H1 (cell line): ENCODE measurements around the gene APOBEC3H. TPM values are rescaled to one million over a fixed set of nuclear protein-coding genes. Genes with fewer than 3 reads are reported as not detected.
A peak's percentile ranks its signal among the peaks of the same experiment; 100 is the strongest.

Experiments used
- CTCF ChIA-PET: fragments of 300-600 bp; sonication (Branson Sonifier 250); formaldehyde crosslinking; loops from one replicate; lab custom pipeline; 2021; ENCODE audit not compliant: partially characterized antibody; lab: Charles Lee
- POLR2A ChIA-PET: fragments of 300-600 bp; sonication (Branson Sonifier 250); formaldehyde crosslinking; loops from one replicate; lab custom pipeline; 2021; ENCODE audit warnings: inconsistent platforms; ENCODE audit not compliant: partially characterized antibody; lab: Charles Lee
- DNase-seq, 2 experiments: peaks; one replicate each; pipeline versions ENCODE4 v3.0.0 to v3.0.0-alpha.2; 2010 to 2022; ENCODE audit warnings: low spot score in 2 of 2, low read depth in 1 of 2, mixed read lengths in 1 of 2
- FAIRE-seq: peaks from 2 replicates; lab custom pipeline; 2011; peaks lifted over from hg19 to GRCh38; lab: Jason Lieb, UNC
- H2AFZ ChIP-seq: 2 replicates; pipeline ENCODE4 v1.8.1; 2012; ENCODE audit warnings: low read length, inconsistent platforms
- H2AK5ac ChIP-seq: 2 replicates; pipeline ENCODE4 v1.6.1; 2013; ENCODE audit warnings: low read depth, low read length
- H2BK120ac ChIP-seq: replicated peaks from 2 replicates; pipeline ENCODE3; 2013; ENCODE audit warnings: low read depth, low read length, inconsistent platforms
- H2BK12ac ChIP-seq: 2 replicates; pipeline ENCODE4 v1.6.1; 2013; ENCODE audit warnings: low read depth, low read length
- H2BK15ac ChIP-seq: 2 replicates; pipeline ENCODE4 v1.6.1; 2013; ENCODE audit warnings: low read length
- H2BK20ac ChIP-seq: 2 replicates; pipeline ENCODE4 v1.6.1; 2013; ENCODE audit warnings: low read length
- H2BK5ac ChIP-seq: 2 replicates; pipeline ENCODE4 v1.6.1; 2013; ENCODE audit warnings: low read depth, low read length
- H3K14ac ChIP-seq: 2 replicates; pipeline ENCODE4 v1.6.1; 2013; ENCODE audit warnings: inconsistent platforms; ENCODE audit not compliant: insufficient read length
- H3K18ac ChIP-seq: 2 replicates; pipeline ENCODE4 v1.6.1; 2013; ENCODE audit warnings: low read length; ENCODE audit errors: extremely low read depth
- H3K23ac ChIP-seq: 2 replicates; pipeline ENCODE4 v1.6.1; 2013; ENCODE audit warnings: inconsistent platforms; ENCODE audit not compliant: insufficient read length
- H3K23me2 ChIP-seq: 2 replicates; pipeline ENCODE4 v1.6.1; 2013; ENCODE audit warnings: low read depth, low read length
- H3K27ac ChIP-seq: 2 replicates; pipeline ENCODE4 v1.6.1; 2011; ENCODE audit warnings: low read depth, low read length, inconsistent platforms
- H3K27me3 ChIP-seq, 4 experiments: replicated peaks in 1 of 4; 1 replicate in 1 of 4; 2 replicates in 3 of 4; pipeline versions ENCODE4 v1.6.1 to v1.8.1; 2011 to 2013; ENCODE audit warnings: low read length in 3 of 4, mild to moderate bottlenecking in 3 of 4, inconsistent platforms in 2 of 4, mixed read lengths in 2 of 4, moderate library complexity in 1 of 4; ENCODE audit not compliant: control insufficient read depth in 3 of 4, insufficient read depth in 3 of 4; ENCODE audit errors: extremely low read depth in 1 of 4
- H3K36me3 ChIP-seq, 4 experiments: 2 replicates each; pipeline versions ENCODE4 v1.6.1 to v1.8.1; 2011 to 2013; ENCODE audit warnings: mild to moderate bottlenecking in 4 of 4, low read length in 3 of 4, moderate library complexity in 2 of 4, control low read depth in 1 of 4, inconsistent platforms in 1 of 4; ENCODE audit not compliant: insufficient read depth in 4 of 4, control insufficient read depth in 2 of 4
- H3K4ac ChIP-seq: replicated peaks from 2 replicates; pipeline ENCODE3; 2013; ENCODE audit warnings: low read length, low read depth, mixed read lengths, inconsistent platforms; ENCODE audit not compliant: insufficient read length
- H3K4me1 ChIP-seq, 4 experiments: replicated peaks in 1 of 4; 1 replicate in 1 of 4; 2 replicates in 3 of 4; pipeline versions ENCODE4 v1.6.1 to v1.8.1; 2011 to 2013; ENCODE audit warnings: low read length in 3 of 4, inconsistent platforms in 2 of 4, mixed read lengths in 1 of 4; ENCODE audit not compliant: insufficient read depth in 4 of 4, control insufficient read depth in 3 of 4
- H3K4me2 ChIP-seq, 2 experiments: 2 replicates each; pipeline versions ENCODE4 v1.6.1 to v1.8.1; 2011 to 2013; ENCODE audit warnings: low read depth in 2 of 2, low read length in 2 of 2, control low read depth in 1 of 2, inconsistent platforms in 1 of 2, mild to moderate bottlenecking in 1 of 2; ENCODE audit not compliant: insufficient read depth in 1 of 2
- H3K4me3 ChIP-seq, 4 experiments: fragments of 200-600, 300-600 bp in 1 of 4; sonication (generic), shearing (Covaris generic), sonication (Bioruptor Twin) in 1 of 4; 2 replicates each; pipeline versions ENCODE4 v1.5.1 to v1.8.1; 2011 to 2016; ENCODE audit warnings: low read length in 4 of 4, low read depth in 3 of 4, control low read depth in 2 of 4, inconsistent platforms in 2 of 4, mild to moderate bottlenecking in 2 of 4, mixed read lengths in 1 of 4, moderate library complexity in 1 of 4; ENCODE audit not compliant: insufficient read depth in 2 of 4; ENCODE audit errors: extremely low read depth in 1 of 4
- H3K56ac ChIP-seq: replicated peaks from 2 replicates; pipeline ENCODE3; 2013; ENCODE audit warnings: low read depth, mild to moderate bottlenecking, mixed read lengths, low read length, inconsistent platforms; ENCODE audit not compliant: insufficient read length
- H3K79me1 ChIP-seq: 2 replicates; pipeline ENCODE4 v1.6.1; 2013; ENCODE audit warnings: low read depth, low read length, control low read depth
- H3K79me2 ChIP-seq, 2 experiments: 2 replicates each; pipeline versions ENCODE4 v1.6.1 to v1.8.1; 2012 to 2013; ENCODE audit warnings: low read length in 2 of 2, mild to moderate bottlenecking in 2 of 2, inconsistent platforms in 1 of 2; ENCODE audit not compliant: insufficient read depth in 2 of 2, control insufficient read depth in 1 of 2
- H3K9ac ChIP-seq, 4 experiments: replicated peaks in 1 of 4; 1 replicate in 1 of 4; 2 replicates in 3 of 4; pipeline versions ENCODE4 v1.6.1 to v1.8.1; 2011 to 2013; ENCODE audit warnings: low read depth in 3 of 4, low read length in 3 of 4, control low read depth in 2 of 4, mild to moderate bottlenecking in 2 of 4, moderate library complexity in 2 of 4, inconsistent platforms in 1 of 4; ENCODE audit errors: extremely low read depth in 1 of 4
- H3K9me3 ChIP-seq, 2 experiments: 2 replicates each; pipeline versions ENCODE4 v1.6.1 to v1.8.1; 2012 to 2013; ENCODE audit warnings: mild to moderate bottlenecking in 2 of 2, moderate library complexity in 2 of 2, control low read depth in 1 of 2, inconsistent platforms in 1 of 2, low read depth in 1 of 2, low read length in 1 of 2, mixed read lengths in 1 of 2; ENCODE audit not compliant: insufficient read depth in 2 of 2
- H4K20me1 ChIP-seq, 2 experiments: replicated peaks in 1 of 2; 2 replicates each; pipeline versions ENCODE3 to v1.8.1; 2011 to 2013; ENCODE audit warnings: inconsistent platforms in 2 of 2, low read length in 2 of 2, mild to moderate bottlenecking in 1 of 2; ENCODE audit not compliant: insufficient read depth in 2 of 2, control insufficient read depth in 1 of 2
- H4K5ac ChIP-seq: 2 replicates; pipeline ENCODE4 v1.6.1; 2013; ENCODE audit warnings: low read length, low read depth, mixed read lengths, inconsistent platforms; ENCODE audit not compliant: insufficient read length
- H4K8ac ChIP-seq: 2 replicates; pipeline ENCODE4 v1.8.0; 2013; ENCODE audit warnings: mild to moderate bottlenecking, moderate library complexity, low read length, inconsistent platforms; ENCODE audit not compliant: insufficient read depth; ENCODE audit errors: extremely low read depth
- H4K91ac ChIP-seq: replicated peaks from 2 replicates; pipeline ENCODE3; 2013; ENCODE audit warnings: low read length, mixed read lengths, inconsistent platforms; ENCODE audit not compliant: insufficient read length
- CHD1 ChIP-seq: IDR thresholded peaks from 2 replicates; pipeline ENCODE4 v1.6.1; 2012; ENCODE audit warnings: low read depth, low read length, improper control_type of control experiment
- KDM4A ChIP-seq: IDR thresholded peaks from one replicate; pipeline ENCODE4 v1.7.1; 2012; ENCODE audit warnings: low read depth, mild to moderate bottlenecking, moderate library complexity, low read length, inconsistent platforms; ENCODE audit not compliant: severe bottlenecking
- MAX ChIP-seq: IDR thresholded peaks from 2 replicates; pipeline ENCODE4 v1.6.1; 2012; ENCODE audit warnings: inconsistent platforms
- POLR2A ChIP-seq, 2 experiments: IDR thresholded peaks; 1 replicate in 1 of 2; 2 replicates in 1 of 2; pipeline ENCODE4 v1.6.1; 2011; ENCODE audit warnings: low read depth in 2 of 2, low read length in 2 of 2, mild to moderate bottlenecking in 2 of 2; ENCODE audit errors: control extremely low read depth in 1 of 2
- YY1 ChIP-seq: IDR thresholded peaks from 2 replicates; pipeline ENCODE4 v1.6.1; 2011; ENCODE audit warnings: low read depth, mild to moderate bottlenecking, low read length
- WGBS, 2 experiments: shearing (Covaris generic) in 1 of 2; methylation state at CpG; one replicate each; pipeline versions ENCODE4 v1.1.6 to v1.1.7; 2013 to 2015; ENCODE audit warnings: low lambda C conversion rate in 2 of 2, mixed read lengths in 2 of 2, inconsistent platforms in 1 of 2, low coverage in 1 of 2, missing lambda C conversion rate in 1 of 2; ENCODE audit not compliant: insufficient replicate concordance in 2 of 2, insufficient coverage in 1 of 2, insufficient read length in 1 of 2; ENCODE audit errors: extremely low coverage in 1 of 2, missing lambda C conversion rate in 1 of 2; 5-methylcytosine and 5-hydroxymethylcytosine counted together
- polyA plus RNA-seq, 7 experiments: library from polyadenylated mRNA; depleted of rRNA in 3 of 7; stranded (reverse) in 5 of 7; unstranded in 2 of 7; fragments of >200 nt in 5 of 7; fragments of 200-250 nt in 2 of 7; gene quantifications; 1 replicate in 5 of 7; 2 replicates in 1 of 7; 4 replicates in 1 of 7; pipeline versions ENCODE4 v1.2.1 to v1.2.3, GENCODE V29; 2011 to 2013; ENCODE audit warnings: missing spikeins in 2 of 7, mixed read lengths in 2 of 7
- total RNA-seq: library from RNA; stranded (reverse); fragmentation: NEBNext Ultra II Directional; extraction: Animal tissue kit (Norgen Biotek cat#: 25700); gene quantifications from 2 replicates; pipeline ENCODE4 v1.2.1, GENCODE V29; 2021

Gene APOBEC3H
- total and polyA plus RNA-seq, 2 of the 8 experiments (the other 6 are each of a cell fraction or from before 2014, with no cell fraction given): 0.47 to 0.56 TPM

GRCh38 chr22:39152024-39152510 lies 55.0 kb downstream of the APOBEC3H start:
- Histone ChIP-seq H3K36me3 (no peaks in the 10 kb centered on the region), H4K91ac (no peak overlapping the region), H2BK120ac (no peak overlapping the region), H3K14ac (no peak overlapping the region), H2AFZ (no peak overlapping the region), H3K4me3 (peak overlapping the region; percentile 33 to 72 (median 48)), H3K4me2 (peak overlapping the region; percentile 71 to 99), H3K23ac (no peak overlapping the region), H3K23me2 (peaks cover 13% of the 10 kb centered on the region), H2BK20ac (no peak overlapping the region), H3K9ac (no peak overlapping the region), H4K5ac (no peak overlapping the region), H3K56ac (no peak overlapping the region), H4K8ac (no peak overlapping the region; the same call in 1 of the 2 replicates), H4K20me1 (no peaks in the 10 kb centered on the region), H3K4ac (no peak overlapping the region), H3K4me1 (peaks cover 0 to 29% (median 20%) of the 10 kb centered on the region in 4 experiments; a peak in 6 of 7 replicates), H2AK5ac (no peak overlapping the region), H3K79me2 (no peaks in the 10 kb centered on the region), H3K9me3 (no peaks in the 10 kb centered on the region), H2BK5ac (no peak overlapping the region), H2BK15ac (no peak overlapping the region), H3K27me3 (peaks cover 0 to 18% (median 13%) of the 10 kb centered on the region in 4 experiments; a peak in 6 of 7 replicates), H3K79me1 (no peaks in the 10 kb centered on the region; the same call in 1 of the 2 replicates), H2BK12ac (no peak overlapping the region), H3K27ac (no peak overlapping the region), H3K18ac (no peak overlapping the region; the same call in 1 of the 2 replicates)
- no peak for FAIRE-seq
- WGBS, 2 experiments: 11% methylated on average over 37 of the region's 44 CpGs; no CpG with 5 or more reads in 1 of the 2 experiments
- DNase-seq: no peak
- ChIA-PET CTCF (interaction anchor here (0.5 to 2.3 kb wide), 4 partner anchors 16 to 925 kb away, joined by 3 to 7 read pairs (median 5); no protein-coding TSS in a partner anchor), POLR2A (interaction anchor here (0.5 to 2.1 kb wide), 4 partner anchors 18 to 368 kb away, joined by 3 to 5 read pairs (median 4); no protein-coding TSS in a partner anchor)
- TF ChIP-seq POLR2A (IDR thresholded peaks at IDR 0.05; ENCODE audit: control extremely low read depth in 1 of 2, low read depth in 2 of 2, low read length in 2 of 2): no peak
- TF ChIP-seq MAX: peak; percentile 31; the same call in 1 of the 2 replicates
- TF ChIP-seq CHD1: no peak
- 0 out of 2 replicates have a peak, but pooled peaks have one; percentile 14 for TF ChIP-seq YY1
- peak; percentile 23 for TF ChIP-seq KDM4A
